HepG2 (cell line): Measurements from ENCODE around the gene TOR2A. TPM values are rescaled to one million over a fixed set of nuclear protein-coding genes. Genes with fewer than 3 reads are reported as not detected.

Source experiments
- ATRX ChIP-seq: sonication (generic); formaldehyde crosslinking; IDR thresholded peaks from 2 replicates; pipeline ENCODE4 v1.4.0; 2020; ENCODE audit warnings: missing genetic modification reagents, borderline replicate concordance
- HIVEP1 ChIP-seq: sonication (generic); formaldehyde crosslinking; IDR thresholded peaks from 2 replicates; pipeline ENCODE4 v1.4.0; 2020; ENCODE audit warnings: mild to moderate bottlenecking, missing genetic modification reagents
- KAT8 ChIP-seq: IDR thresholded peaks from 2 replicates; pipeline ENCODE4 v1.6.1; 2016; ENCODE audit warnings: missing genetic modification reagents, missing compliant biosample characterization
- RBM22 ChIP-seq: fragments of 200-400 bp; formaldehyde crosslinking; optimal IDR thresholded peaks from 2 replicates; pipeline ENCODE3; 2017; ENCODE audit warnings: mild to moderate bottlenecking, low read length, moderate library complexity
- RXRB ChIP-seq: IDR thresholded peaks from 2 replicates; pipeline ENCODE4 v1.6.1; 2016; ENCODE audit warnings: borderline replicate concordance, missing genetic modification reagents, missing compliant biosample characterization
- THYN1 ChIP-seq: sonication (generic); formaldehyde crosslinking; IDR thresholded peaks from 2 replicates; pipeline ENCODE4 v1.8.1; 2023; ENCODE audit warnings: low read depth, mild to moderate bottlenecking, moderate library complexity, missing genetic modification reagents, borderline replicate concordance
- XRCC5 ChIP-seq: fragments of 200-400 bp; formaldehyde crosslinking; optimal IDR thresholded peaks from 2 replicates; pipeline ENCODE3; 2017; ENCODE audit warnings: mild to moderate bottlenecking, low read length
- ZFX ChIP-seq: sonication (generic); formaldehyde crosslinking; IDR thresholded peaks from 2 replicates; pipeline ENCODE4 v1.4.0; 2020; ENCODE audit warnings: mild to moderate bottlenecking, low read depth, missing genetic modification reagents, moderate library complexity
- ZFY ChIP-seq: sonication (generic); formaldehyde crosslinking; IDR thresholded peaks from 2 replicates; pipeline ENCODE4 v1.4.0; 2020; ENCODE audit warnings: missing genetic modification reagents
- ZNF282 ChIP-seq: fragments of 450-650 bp; IDR thresholded peaks from 2 replicates; pipeline ENCODE4 v1.6.1; 2018; ENCODE audit not compliant: partially characterized antibody
- polyA plus RNA-seq, 8 experiments: library from polyadenylated mRNA; depleted of rRNA in 3 of 8; stranded (reverse) in 7 of 8; unstranded in 1 of 8; fragments of >200 nt; fragmentation: Illumina TruSeq in 4 of 8; extraction: Trizol in 4 of 8; gene quantifications; 2 replicates each; pipeline versions ENCODE4 v1.2.1 to v1.2.3, GENCODE V29; 2011 to 2016; ENCODE audit warnings: low read depth in 4 of 8, missing spikeins in 1 of 8, mixed read lengths in 1 of 8; ENCODE audit not compliant: insufficient read depth in 1 of 8
- total RNA-seq, 5 experiments: library from RNA; depleted of rRNA; stranded (reverse); fragments of >200 nt; fragmentation: Illumina TruSeq; extraction: Trizol; gene quantifications; 2 replicates each; pipeline ENCODE4 v1.2.3, GENCODE V29; 2016; ENCODE audit warnings: low read depth in 1 of 5
- TF ChIP-seq, protein P1 (sequence below): sonication (generic); formaldehyde crosslinking; IDR thresholded peaks from 2 replicates; pipeline ENCODE4 v1.4.0; 2020; ENCODE audit warnings: mild to moderate bottlenecking, missing genetic modification reagents, borderline replicate concordance
- TF ChIP-seq, protein P2 (sequence below): sonication (generic); formaldehyde crosslinking; IDR thresholded peaks from 2 replicates; pipeline ENCODE4 v1.4.0; 2020; ENCODE audit warnings: mild to moderate bottlenecking, missing genetic modification reagents
- TF ChIP-seq, protein P3 (sequence below): sonication (generic); formaldehyde crosslinking; IDR thresholded peaks from 2 replicates; pipeline ENCODE4 v1.4.0; 2020; ENCODE audit warnings: missing genetic modification reagents

The TOR2A gene
- total and polyA plus RNA-seq, 2 of the 13 experiments (the other 11 are each of a cell fraction or from before 2014, with no cell fraction given): 3.5 to 7.2 TPM

DNA sequence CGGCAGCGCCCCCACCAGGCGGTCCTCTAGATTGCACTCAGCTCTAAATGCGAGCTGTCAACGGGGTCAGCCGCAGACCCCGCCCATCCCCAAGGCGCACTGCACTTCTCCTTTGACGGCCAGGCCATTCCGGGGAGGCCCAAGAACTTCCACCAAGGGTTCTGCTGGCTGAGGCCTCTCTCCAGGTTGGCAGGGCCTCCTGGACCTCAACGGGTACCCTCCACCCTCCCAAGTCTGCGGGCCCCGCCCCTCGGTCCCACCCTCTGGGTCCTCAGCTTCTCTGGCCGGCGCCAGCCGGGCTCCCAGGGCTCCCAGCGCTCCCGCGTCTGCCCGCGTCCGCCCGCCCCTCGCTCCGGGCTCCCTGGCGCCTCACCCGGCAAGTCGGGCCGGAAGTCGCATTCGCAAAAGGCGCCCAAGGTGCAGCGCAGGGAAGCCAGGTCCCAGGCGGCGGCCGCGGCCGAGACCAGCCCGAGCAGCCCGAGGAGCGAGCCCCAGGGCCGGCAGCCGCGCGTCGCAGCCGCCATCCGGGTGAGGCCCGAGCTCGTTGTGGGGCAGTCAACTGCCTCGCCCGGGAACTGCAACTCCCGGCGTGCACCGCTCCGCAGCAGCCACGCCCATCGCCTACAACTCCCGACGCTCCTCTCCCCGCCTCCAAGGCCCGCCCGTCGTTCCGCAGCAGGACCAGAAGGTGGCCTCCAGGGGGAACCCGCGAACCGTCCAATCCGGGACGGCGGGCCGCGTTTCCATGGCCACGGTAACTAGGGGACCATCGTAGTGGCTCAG, at the start of gene TOR2A (continued):
- TF ChIP-seq ZFY (CRISPR knock-in tag): peak; percentile 98
- TF ChIP-seq XRCC5: peak; percentile 94
- peak; percentile 94 for TF ChIP-seq ZFX (CRISPR knock-in tag)
- no peak for TF ChIP-seq THYN1 (CRISPR knock-in tag)
- TF ChIP-seq, protein P1, sequence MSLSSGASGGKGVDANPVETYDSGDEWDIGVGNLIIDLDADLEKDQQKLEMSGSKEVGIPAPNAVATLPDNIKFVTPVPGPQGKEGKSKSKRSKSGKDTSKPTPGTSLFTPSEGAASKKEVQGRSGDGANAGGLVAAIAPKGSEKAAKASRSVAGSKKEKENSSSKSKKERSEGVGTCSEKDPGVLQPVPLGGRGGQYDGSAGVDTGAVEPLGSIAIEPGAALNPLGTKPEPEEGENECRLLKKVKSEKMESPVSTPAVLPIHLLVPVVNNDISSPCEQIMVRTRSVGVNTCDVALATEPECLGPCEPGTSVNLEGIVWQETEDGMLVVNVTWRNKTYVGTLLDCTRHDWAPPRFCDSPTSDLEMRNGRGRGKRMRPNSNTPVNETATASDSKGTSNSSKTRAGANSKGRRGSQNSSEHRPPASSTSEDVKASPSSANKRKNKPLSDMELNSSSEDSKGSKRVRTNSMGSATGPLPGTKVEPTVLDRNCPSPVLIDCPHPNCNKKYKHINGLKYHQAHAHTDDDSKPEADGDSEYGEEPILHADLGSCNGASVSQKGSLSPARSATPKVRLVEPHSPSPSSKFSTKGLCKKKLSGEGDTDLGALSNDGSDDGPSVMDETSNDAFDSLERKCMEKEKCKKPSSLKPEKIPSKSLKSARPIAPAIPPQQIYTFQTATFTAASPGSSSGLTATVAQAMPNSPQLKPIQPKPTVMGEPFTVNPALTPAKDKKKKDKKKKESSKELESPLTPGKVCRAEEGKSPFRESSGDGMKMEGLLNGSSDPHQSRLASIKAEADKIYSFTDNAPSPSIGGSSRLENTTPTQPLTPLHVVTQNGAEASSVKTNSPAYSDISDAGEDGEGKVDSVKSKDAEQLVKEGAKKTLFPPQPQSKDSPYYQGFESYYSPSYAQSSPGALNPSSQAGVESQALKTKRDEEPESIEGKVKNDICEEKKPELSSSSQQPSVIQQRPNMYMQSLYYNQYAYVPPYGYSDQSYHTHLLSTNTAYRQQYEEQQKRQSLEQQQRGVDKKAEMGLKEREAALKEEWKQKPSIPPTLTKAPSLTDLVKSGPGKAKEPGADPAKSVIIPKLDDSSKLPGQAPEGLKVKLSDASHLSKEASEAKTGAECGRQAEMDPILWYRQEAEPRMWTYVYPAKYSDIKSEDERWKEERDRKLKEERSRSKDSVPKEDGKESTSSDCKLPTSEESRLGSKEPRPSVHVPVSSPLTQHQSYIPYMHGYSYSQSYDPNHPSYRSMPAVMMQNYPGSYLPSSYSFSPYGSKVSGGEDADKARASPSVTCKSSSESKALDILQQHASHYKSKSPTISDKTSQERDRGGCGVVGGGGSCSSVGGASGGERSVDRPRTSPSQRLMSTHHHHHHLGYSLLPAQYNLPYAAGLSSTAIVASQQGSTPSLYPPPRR (CRISPR knock-in tag): no peak; the same call in 1 of the 2 replicates
- TF ChIP-seq, protein P2, sequence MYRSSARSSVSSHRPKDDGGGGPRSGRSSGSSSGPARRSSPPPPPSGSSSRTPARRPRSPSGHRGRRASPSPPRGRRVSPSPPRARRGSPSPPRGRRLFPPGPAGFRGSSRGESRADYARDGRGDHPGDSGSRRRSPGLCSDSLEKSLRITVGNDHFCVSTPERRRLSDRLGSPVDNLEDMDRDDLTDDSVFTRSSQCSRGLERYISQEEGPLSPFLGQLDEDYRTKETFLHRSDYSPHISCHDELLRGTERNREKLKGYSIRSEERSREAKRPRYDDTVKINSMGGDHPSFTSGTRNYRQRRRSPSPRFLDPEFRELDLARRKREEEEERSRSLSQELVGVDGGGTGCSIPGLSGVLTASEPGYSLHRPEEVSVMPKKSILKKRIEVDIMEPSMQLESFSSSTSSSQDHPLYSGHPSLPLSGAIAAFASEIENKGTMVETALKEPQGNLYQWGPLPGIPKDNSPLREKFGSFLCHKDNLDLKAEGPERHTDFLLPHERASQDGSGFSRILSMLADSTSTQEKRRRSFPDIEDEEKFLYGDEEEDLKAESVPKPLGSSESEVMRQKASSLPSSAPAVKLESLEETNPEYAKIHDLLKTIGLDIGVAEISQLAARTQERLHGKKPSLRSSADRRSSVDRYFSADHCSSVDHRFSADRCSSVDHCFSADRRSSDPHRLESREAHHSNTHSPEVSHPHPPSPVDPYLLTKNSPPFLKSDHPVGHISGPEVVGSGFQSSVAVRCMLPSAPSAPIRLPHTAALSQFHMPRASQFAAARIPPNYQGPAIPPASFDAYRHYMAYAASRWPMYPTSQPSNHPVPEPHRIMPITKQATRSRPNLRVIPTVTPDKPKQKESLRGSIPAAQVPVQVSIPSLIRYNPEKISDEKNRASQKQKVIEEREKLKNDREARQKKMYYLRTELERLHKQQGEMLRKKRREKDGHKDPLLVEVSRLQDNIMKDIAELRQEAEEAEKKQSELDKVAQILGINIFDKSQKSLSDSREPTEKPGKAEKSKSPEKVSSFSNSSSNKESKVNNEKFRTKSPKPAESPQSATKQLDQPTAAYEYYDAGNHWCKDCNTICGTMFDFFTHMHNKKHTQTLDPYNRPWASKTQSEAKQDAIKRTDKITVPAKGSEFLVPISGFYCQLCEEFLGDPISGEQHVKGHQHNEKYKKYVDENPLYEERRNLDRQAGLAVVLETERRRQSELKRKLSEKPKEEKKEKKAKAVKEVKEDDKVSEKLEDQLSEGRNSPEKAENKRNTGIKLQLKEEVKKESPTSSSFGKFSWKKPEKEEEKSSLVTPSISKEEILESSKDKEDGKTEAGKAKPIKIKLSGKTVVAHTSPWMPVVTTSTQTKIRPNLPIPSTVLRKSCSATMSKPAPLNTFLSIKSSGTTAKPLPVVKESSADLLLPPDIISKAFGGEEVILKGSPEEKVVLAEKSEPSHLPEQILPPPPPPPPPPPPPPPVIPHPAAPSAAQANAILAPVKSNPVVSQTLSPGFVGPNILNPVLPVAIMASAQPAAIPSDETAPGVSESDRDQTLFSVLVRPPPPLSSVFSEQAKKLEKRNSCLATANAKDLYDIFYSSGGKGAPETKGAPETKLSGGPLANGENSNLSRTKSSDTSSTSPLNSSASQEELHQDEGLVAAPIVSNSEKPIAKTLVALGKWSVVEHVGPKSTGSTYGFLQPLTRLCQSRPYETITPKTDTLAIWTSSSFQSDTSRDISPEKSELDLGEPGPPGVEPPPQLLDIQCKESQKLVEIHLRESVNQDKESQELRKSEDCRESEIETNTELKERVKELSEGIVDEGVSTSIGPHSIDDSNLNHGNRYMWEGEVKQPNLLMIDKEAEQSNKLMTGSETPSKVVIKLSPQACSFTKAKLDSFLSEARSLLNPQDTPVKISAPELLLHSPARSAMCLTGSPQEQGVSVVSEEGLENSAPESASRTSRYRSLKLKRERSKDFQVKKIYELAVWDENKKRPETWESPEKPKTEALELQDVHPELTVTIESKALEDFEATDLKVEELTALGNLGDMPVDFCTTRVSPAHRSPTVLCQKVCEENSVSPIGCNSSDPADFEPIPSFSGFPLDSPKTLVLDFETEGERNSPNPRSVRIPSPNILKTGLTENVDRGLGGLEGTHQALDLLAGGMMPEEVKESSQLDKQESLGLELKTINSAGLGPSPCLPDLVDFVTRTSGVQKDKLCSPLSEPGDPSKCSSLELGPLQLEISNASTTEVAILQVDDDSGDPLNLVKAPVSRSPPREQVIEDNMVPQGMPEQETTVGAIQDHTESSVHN (CRISPR knock-in tag): no peak
- TF ChIP-seq HIVEP1: no peak
- TF ChIP-seq ATRX (CRISPR knock-in tag): no peak
- TF ChIP-seq RXRB (CRISPR knock-in tag): peak; percentile 49; the same call in 1 of the 2 replicates
- TF ChIP-seq RBM22: peak; percentile 99
- no peak for TF ChIP-seq ZNF282
- TF ChIP-seq KAT8 (CRISPR knock-in tag): peak; percentile 38; the same call in 1 of the 2 replicates
- TF ChIP-seq, protein P3, sequence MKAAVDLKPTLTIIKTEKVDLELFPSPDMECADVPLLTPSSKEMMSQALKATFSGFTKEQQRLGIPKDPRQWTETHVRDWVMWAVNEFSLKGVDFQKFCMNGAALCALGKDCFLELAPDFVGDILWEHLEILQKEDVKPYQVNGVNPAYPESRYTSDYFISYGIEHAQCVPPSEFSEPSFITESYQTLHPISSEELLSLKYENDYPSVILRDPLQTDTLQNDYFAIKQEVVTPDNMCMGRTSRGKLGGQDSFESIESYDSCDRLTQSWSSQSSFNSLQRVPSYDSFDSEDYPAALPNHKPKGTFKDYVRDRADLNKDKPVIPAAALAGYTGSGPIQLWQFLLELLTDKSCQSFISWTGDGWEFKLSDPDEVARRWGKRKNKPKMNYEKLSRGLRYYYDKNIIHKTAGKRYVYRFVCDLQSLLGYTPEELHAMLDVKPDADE (CRISPR knock-in tag): no peak
